ENCODE data around the gene BRMS1L. TPM values are rescaled to one million over a fixed set of nuclear protein-coding genes. Genes with fewer than 3 reads are reported as not detected.

Gene BRMS1L
- polyA plus RNA-seq, 1 of the 3 experiments (the other 2 are of a cell fraction): 7.1 TPM

- Histone ChIP-seq H3K4me1 (ENCODE audit: control insufficient read depth in 1 of 2, insufficient read depth in 2 of 2, low read depth in 1 of 2, low read length in 1 of 2) (no peaks in the 10 kb centered on the region), H3F3A (replicated peaks; ENCODE audit: insufficient read depth) (no peaks in the 10 kb centered on the region), H3K4me2 (no peak overlapping the region), H4K20me1 (ENCODE audit: insufficient read depth) (no peaks in the 10 kb centered on the region), H3K36me3 (replicated peaks in 1 of 2; ENCODE audit: control insufficient read depth in 1 of 2, insufficient read depth in 2 of 2, low read length in 1 of 2) (no peaks in the 10 kb centered on the region), H3K9me3 (no peaks in the 10 kb centered on the region), H3K4me3 (ENCODE audit: low read depth in 2 of 2, low read length in 1 of 2) (no peak overlapping the region), H3K27me3 (ENCODE audit: insufficient read depth) (no peaks in the 10 kb centered on the region; the same call in 1 of the 2 replicates), H3K9ac (no peak overlapping the region), H3K79me2 (ENCODE audit: insufficient read depth) (no peaks in the 10 kb centered on the region), H3K27ac (ENCODE audit: low read depth in 2 of 2, low read length in 1 of 2) (no peak overlapping the region), H3K9me2 (no peaks in the 10 kb centered on the region), H2AFZ (ENCODE audit: low read depth) (no peak overlapping the region)
- WGBS (ENCODE audit: low lambda C conversion rate): 20% methylated on average over 4 of the region's 4 CpGs
- TF ChIP-seq FOSL2 (IDR thresholded peaks at IDR 0.05; ENCODE audit: borderline replicate concordance, low read depth) (no peak), CHD2 (IDR thresholded peaks at IDR 0.05; ENCODE audit: low read length, partially characterized antibody) (no peak), ELF1 (IDR thresholded peaks at IDR 0.05) (no peak), POLR2AphosphoS5 (IDR thresholded peaks at IDR 0.05; ENCODE audit: low read depth, low read length) (no peak), GATA2 (CRISPR knock-in tag; IDR thresholded peaks at IDR 0.05) (no peak), REST (IDR thresholded peaks at IDR 0.05; ENCODE audit: low read depth, low read length) (no peak), EZH2phosphoT487 (IDR thresholded peaks at IDR 0.05; ENCODE audit: borderline replicate concordance, low read depth) (no peak), MXI1 (IDR thresholded peaks at IDR 0.05; ENCODE audit: low read depth, low read length) (no peak), USF1 (IDR thresholded peaks at IDR 0.05; ENCODE audit: borderline replicate concordance, low read depth) (no peak), NFIC (IDR thresholded peaks at IDR 0.05; ENCODE audit: borderline replicate concordance) (no peak), YY1 (IDR thresholded peaks at IDR 0.05; ENCODE audit: low read depth) (no peak), EP300 (IDR thresholded peaks at IDR 0.05; ENCODE audit: borderline replicate concordance in 1 of 2, low read depth in 1 of 2, low read length in 1 of 2) (no peak), TCF12 (IDR thresholded peaks at IDR 0.05) (no peak), RFX5 (IDR thresholded peaks at IDR 0.05; ENCODE audit: low read length) (no peak), SMC3 (IDR thresholded peaks at IDR 0.05; ENCODE audit: low read depth, low read length) (no peak), PBX3 (IDR thresholded peaks at IDR 0.05) (no peak), RXRA (IDR thresholded peaks at IDR 0.05; ENCODE audit: borderline replicate concordance, low read depth) (no peak)
- DNase-seq: no peak
- CTCF ChIA-PET: no interaction called here
- POLR2A ChIA-PET: no interaction called here
Observed at GRCh38 chr14:35911097-35911496, 85.0 kb downstream of the BRMS1L start.

Data from SK-N-SH (cell line).